Measurements from ENCODE around the gene SETD6. TPM values are rescaled to one million over a fixed set of nuclear protein-coding genes. Genes with fewer than 3 reads are reported as not detected.

The SETD6 gene
- total and polyA plus RNA-seq, 2 of the 8 experiments (the other 6 are each of a cell fraction or from before 2014, with no cell fraction given) = 25.3 to 40.5 TPM

GRCh38 chr16:58515125-58515870 is at the start of gene SETD6 (continued):
- TF ChIP-seq SIN3A (conservative IDR thresholded peaks at IDR 0.05 in 1 of 2, IDR thresholded peaks at IDR 0.05 in 1 of 2; ENCODE audit: low read depth in 1 of 2, low read length in 2 of 2) = peak in 1 of 2 experiments; percentile 82; a peak in 2 of 4 replicates
- TF ChIP-seq TAF1 (IDR thresholded peaks at IDR 0.05; ENCODE audit: low read depth, low read length) = peak; percentile 85
- TF ChIP-seq RNF2 (IDR thresholded peaks at IDR 0.05; ENCODE audit: borderline replicate concordance, low read depth, low read length, missing control alignments, poor library complexity, severe bottlenecking) = no peak
- no peak for TF ChIP-seq CTCF (IDR thresholded peaks at IDR 0.05; ENCODE audit: control extremely low read depth in 1 of 3, insufficient read depth in 1 of 3, low read depth in 1 of 3, low read length in 3 of 3)
- TF ChIP-seq SUZ12 (IDR thresholded peaks at IDR 0.05; ENCODE audit: low read length) = no peak
- TF ChIP-seq RBBP5 (IDR thresholded peaks at IDR 0.05; ENCODE audit: borderline replicate concordance, low read depth, low read length) = peak; percentile 76; the same call in 1 of the 2 replicates
